Raji (cell line): ENCODE measurements around the gene PLEKHA3.

Source experiments
- POLR2A ChIP-seq: IDR thresholded peaks from 2 replicates; pipeline ENCODE4 v1.6.1; 2011; ENCODE audit warnings: low read depth, low read length, control low read depth; ENCODE audit not compliant: insufficient read depth

PLEKHA3 gene

DNA sequence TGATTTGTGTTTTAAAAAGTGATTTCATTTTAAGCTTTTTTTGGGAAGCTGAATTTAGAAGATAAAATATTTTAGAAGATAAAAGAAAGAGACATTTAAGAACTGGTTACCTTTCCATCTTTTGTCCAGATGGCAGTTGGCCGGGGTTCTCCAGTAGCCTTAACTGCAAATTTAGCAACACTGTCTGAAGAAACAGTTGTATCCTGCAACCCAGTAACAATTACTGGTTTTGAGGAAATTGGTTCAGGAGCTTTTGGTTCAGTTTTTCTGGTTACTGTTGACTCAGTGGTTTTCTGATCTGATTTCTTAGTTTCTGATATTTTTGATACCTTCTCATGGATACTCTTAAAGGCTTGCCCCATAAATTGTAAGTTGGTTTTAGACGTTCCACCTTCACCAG, 49.9 kb downstream of the PLEKHA3 start:
- TF ChIP-seq POLR2A, result no peak

DNA sequence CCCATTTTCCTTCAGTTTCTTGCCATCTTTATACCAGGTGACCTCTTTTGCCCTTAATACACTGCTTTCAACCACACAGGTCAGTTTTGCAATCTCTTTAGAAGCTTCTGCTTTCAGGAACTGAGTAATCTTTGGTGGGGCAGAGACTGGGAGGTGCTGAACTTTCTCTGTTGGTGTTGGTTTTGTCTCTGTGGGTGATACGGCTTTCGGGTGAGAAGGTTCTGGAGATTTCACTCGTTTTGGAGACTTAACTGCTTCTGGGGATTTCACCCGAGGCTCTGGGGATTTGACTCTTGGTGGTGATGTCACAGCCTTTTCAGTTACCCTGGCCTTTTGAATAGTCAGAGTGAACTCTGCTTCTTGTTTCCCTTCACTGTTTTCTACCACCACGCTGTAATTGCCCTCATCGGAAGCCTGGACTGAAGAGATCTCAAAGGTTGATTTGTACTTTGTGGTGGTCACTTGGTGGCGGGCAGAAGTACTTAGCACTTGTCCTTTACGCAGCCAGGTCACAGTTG, 50.4 kb downstream of the PLEKHA3 start:
- TF ChIP-seq POLR2A, result no peak

DNA sequence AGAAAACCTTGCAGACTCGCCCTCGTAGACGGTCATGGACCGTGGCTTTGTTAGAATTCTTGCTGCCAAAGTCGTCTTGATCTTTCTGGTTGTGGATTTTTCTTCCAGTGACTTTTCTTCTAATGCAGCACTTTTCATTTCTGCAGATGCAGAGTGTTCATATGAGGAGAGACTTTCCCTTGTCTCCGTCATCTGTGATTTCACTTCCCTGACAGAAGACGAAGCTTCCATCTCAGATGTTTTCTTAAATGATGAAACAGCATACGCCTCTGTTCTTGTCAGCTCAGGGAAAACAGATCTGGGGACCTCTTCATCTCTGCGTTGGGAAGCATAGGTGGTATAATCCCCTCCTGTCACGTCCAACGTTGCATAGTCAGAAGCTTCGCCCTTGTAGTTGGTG, 50.9 kb downstream of the PLEKHA3 start:
- TF ChIP-seq POLR2A, result no peak

DNA sequence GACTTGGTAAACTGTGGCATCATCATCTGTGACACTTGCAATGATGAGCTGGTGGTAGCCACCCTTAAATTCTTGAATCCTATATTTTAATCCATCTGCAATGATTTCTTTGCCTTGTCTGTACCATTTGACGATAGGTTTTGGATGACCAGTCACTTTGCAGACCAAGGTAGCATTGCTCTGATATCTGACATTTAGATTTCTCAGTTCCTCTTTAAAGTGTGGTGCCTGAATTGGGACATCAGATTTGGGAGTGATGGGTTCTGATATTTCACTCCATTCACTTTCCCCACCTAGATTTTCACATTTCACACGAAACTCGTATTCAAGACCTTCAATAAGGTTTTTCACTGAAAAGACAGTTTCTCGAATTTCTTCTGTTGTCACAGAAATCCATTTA, 55.8 kb downstream of the PLEKHA3 start:
- no peak for TF ChIP-seq POLR2A

DNA sequence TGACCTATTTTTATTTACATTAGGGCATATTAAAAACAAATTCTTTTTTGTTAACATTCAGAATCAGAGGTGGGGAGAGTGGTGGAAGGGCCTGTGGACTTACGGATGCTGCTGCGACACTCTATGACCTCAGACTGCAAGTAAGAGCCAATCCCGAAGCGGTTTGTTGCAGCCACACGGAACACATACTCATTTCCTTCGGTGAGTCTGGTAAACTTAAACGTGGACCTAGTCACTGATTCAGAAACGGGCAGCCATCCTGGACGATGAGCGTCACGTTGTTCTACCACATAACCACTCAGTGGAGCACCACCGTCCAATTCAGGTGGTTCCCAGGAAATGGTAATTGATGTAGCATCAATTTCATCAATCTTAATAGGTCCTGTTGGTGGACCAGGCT, 61.9 kb downstream of the PLEKHA3 start:
- TF ChIP-seq POLR2A, result no peak

DNA sequence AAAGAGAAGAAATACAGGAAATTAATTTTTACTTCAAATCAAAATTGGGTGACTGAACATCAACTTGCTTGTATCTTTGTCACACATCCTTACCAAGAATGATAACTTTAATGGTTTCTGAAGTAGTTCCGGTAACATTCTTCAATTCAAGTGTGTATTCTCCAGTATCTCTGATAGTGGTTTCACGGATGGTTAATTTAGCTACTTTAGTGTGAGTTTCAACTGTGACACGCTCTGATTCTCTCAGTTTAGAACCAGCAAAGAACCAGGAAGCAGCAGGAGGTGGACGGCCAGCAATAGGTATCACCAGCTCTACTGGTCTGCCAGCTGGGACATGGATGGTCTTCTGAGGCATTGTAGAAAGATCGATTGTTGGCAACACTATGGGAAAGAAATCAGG, 62.3 kb downstream of the PLEKHA3 start:
- TF ChIP-seq POLR2A, result no peak

DNA sequence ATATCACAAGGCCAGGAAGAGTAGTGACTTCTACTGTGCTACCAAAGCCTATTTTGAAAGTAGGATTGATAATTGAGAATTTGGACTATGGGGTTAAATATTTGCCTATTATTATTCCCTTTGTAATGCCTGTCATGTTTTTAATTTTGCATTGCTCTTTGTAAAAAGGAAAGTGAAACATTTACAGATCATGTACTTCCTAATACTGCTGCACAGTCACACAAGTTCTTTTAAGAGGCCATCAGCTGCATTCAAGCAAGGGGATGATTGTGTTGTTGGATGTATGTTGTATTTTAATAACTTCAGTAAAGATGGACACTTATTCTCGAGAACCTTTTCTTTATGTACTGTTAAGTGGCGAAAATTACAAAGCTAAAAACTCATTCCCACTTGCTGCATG, 70.1 kb downstream of the PLEKHA3 start:
- no peak for TF ChIP-seq POLR2A

DNA sequence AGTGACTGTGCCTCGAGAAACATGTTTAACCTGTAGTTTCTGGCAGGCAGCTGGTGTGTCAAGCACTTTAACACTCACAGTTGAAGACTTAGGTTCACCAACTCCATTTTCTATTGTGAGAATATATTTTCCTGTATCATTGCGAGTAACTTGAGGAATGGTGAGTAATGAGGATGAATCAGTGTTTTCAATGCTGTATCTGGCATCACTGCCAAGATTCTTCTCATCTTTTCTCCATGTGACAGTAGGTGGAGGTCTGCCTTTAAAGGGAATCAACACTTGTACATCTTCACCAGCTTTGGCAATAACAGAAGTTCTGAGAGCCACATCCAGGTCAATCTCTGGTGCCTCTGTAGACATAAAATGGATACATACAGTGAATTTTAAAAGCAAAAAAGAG, 72.8 kb downstream of the PLEKHA3 start:
- TF ChIP-seq POLR2A, result no peak
